Measurements from ENCODE around the gene GUCY1A1. TPM values are rescaled to one million over a fixed set of nuclear protein-coding genes. Genes with fewer than 3 reads are reported as not detected.

GUCY1A1 gene
- total RNA-seq, 1 experiment from 2014 or later = 23.6 TPM

DNA sequence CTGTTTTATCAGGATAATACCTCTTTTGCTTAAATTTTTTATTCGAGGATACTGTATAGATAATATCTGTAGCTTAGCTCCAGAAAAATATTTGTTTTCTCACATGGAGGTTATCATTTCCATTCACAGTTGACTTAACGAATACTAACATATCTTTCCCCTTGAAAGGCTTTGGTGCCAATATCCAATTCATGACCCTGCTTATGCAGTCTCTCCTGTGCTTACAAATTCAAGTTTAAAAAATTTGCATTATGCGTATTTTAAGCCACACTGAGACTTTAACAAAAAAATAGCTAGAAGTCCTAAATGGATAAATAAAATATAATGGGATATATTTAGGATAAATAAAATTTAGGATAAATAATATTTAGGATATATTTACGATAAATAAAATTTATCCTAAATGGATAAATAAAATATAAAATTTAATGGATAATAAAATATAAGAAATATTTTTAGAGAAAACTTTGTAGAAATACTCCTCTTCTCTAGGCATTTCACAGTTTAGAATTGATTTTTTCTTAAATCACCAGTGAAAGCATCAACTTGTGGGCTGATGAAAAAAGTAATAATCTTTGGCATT, 114.7 kb downstream of the GUCY1A1 start:
- Mint-ChIP-seq H3K4me1 (ENCODE audit: low read depth, unreplicated experiment) (peaks cover 9% of the 10 kb centered on the region), H3K9me3 (ENCODE audit: low read depth, unreplicated experiment) (no peaks in the 10 kb centered on the region), H3K36me3 (ENCODE audit: insufficient read depth, unreplicated experiment) (no peaks in the 10 kb centered on the region), H3K27ac (ENCODE audit: unreplicated experiment) (no peak overlapping the region), H3K27me3 (ENCODE audit: unreplicated experiment) (no peaks in the 10 kb centered on the region), H3K4me3 (ENCODE audit: low read depth, unreplicated experiment) (no peak overlapping the region)
- TF ChIP-seq, protein P1, sequence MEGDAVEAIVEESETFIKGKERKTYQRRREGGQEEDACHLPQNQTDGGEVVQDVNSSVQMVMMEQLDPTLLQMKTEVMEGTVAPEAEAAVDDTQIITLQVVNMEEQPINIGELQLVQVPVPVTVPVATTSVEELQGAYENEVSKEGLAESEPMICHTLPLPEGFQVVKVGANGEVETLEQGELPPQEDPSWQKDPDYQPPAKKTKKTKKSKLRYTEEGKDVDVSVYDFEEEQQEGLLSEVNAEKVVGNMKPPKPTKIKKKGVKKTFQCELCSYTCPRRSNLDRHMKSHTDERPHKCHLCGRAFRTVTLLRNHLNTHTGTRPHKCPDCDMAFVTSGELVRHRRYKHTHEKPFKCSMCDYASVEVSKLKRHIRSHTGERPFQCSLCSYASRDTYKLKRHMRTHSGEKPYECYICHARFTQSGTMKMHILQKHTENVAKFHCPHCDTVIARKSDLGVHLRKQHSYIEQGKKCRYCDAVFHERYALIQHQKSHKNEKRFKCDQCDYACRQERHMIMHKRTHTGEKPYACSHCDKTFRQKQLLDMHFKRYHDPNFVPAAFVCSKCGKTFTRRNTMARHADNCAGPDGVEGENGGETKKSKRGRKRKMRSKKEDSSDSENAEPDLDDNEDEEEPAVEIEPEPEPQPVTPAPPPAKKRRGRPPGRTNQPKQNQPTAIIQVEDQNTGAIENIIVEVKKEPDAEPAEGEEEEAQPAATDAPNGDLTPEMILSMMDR (IDR thresholded peaks at IDR 0.05; ENCODE audit: unreplicated experiment) = no peak
- CTCF ChIA-PET = no interaction called here
- DNase-seq = no peak
- intact Hi-C loops (cut with micrococcal nuclease; ENCODE audit: unreplicated experiment) = loop anchor here (10.0 kb wide), 1 partner anchor 87 kb away; no protein-coding TSS in a partner anchor
- BruUV-seq (replicated peaks) = no TSS peak

Other genes starting within 250 kb of the GUCY1A1 start
- gene GUCY1B1, start 92.2 kb downstream of the GUCY1A1 start, total RNA-seq (2022) = 19.3 TPM in 2 replicates
- gene ASIC5, start 199.4 kb downstream of the GUCY1A1 start, total RNA-seq (2022) = not detected in 2 replicates
- gene TDO2, start 236.8 kb downstream of the GUCY1A1 start, total RNA-seq (2022) = not detected in 2 replicates

All from Calu3 (cell line).